ENCODE measurements around the gene LGALS7B.
"Not testable (repeated sequence)": the region's sequence is repeated elsewhere in the genome, so short reads cannot be mapped to it uniquely, and the experiment has no call there.

DNA sequence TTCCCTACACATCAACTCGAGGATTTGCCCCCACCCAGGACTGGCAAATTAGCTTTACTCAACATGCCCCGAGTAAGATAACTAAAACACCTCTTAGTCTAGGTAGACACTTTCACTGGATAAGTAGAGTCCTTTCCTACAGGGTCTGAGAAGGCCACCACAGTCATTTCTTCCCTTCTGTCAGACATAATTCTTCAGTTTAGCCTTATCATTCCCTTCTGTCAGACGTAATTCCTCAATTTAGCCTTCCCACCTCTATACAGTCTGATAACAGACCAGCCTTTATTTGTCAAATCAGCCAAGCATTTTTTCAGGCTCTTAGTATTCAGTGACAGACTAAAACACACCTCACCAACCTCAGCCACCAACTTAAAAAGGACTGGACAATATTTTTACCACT is 35.2 kb upstream of the LGALS7B start:
- TF ChIP-seq, protein P1, sequence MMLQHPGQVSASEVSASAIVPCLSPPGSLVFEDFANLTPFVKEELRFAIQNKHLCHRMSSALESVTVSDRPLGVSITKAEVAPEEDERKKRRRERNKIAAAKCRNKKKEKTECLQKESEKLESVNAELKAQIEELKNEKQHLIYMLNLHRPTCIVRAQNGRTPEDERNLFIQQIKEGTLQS (CRISPR knock-in tag; conservative IDR thresholded peaks at IDR 0.05) = not testable (repeated sequence)
- not testable (repeated sequence) for TF ChIP-seq ESRRA (CRISPR knock-in tag; IDR thresholded peaks at IDR 0.05; ENCODE audit: borderline replicate concordance); CTCF (IDR thresholded peaks at IDR 0.05); NFYB (CRISPR knock-in tag; conservative IDR thresholded peaks at IDR 0.05; ENCODE audit: low read depth); SP1 (CRISPR knock-in tag; conservative IDR thresholded peaks at IDR 0.05); ZNF219 (CRISPR knock-in tag; IDR thresholded peaks at IDR 0.05; ENCODE audit: borderline replicate concordance)
